ENCODE data around the gene LRRTM4. TPM values are rescaled to one million over a fixed set of nuclear protein-coding genes. Genes with fewer than 3 reads are reported as not detected.

The LRRTM4 gene
- polyA plus RNA-seq, 1 experiment, result not detected

- Histone ChIP-seq H3K4me3 (ENCODE audit: low read depth, low read length) (no peak overlapping the region), H3K36me3 (ENCODE audit: control insufficient read depth, insufficient read depth, low read length) (no peaks in the 10 kb centered on the region), H3K27me3 (ENCODE audit: control insufficient read depth, insufficient read depth, low read length) (no peaks in the 10 kb centered on the region)
- CTCF ChIA-PET, result no interaction called here
- POLR2A ChIA-PET, result no interaction called here
- DNase-seq (ENCODE audit: low read depth), result no peak
- TF ChIP-seq, protein P1, sequence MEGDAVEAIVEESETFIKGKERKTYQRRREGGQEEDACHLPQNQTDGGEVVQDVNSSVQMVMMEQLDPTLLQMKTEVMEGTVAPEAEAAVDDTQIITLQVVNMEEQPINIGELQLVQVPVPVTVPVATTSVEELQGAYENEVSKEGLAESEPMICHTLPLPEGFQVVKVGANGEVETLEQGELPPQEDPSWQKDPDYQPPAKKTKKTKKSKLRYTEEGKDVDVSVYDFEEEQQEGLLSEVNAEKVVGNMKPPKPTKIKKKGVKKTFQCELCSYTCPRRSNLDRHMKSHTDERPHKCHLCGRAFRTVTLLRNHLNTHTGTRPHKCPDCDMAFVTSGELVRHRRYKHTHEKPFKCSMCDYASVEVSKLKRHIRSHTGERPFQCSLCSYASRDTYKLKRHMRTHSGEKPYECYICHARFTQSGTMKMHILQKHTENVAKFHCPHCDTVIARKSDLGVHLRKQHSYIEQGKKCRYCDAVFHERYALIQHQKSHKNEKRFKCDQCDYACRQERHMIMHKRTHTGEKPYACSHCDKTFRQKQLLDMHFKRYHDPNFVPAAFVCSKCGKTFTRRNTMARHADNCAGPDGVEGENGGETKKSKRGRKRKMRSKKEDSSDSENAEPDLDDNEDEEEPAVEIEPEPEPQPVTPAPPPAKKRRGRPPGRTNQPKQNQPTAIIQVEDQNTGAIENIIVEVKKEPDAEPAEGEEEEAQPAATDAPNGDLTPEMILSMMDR (IDR thresholded peaks at IDR 0.05; ENCODE audit: insufficient read depth, low read depth, low read length), result no peak
Observed at GRCh38 chr2:77001895-77002294, 520.3 kb downstream of the LRRTM4 start.

GRCh38 chr2:76998704-76999103 is 523.5 kb downstream of the LRRTM4 start:
- DNase-seq (ENCODE audit: low read depth), result no peak
- ChIA-PET POLR2A (no interaction called here), CTCF (no interaction called here)

GRCh38 chr2:76998152-76998551 is 524.0 kb downstream of the LRRTM4 start:
- CTCF ChIA-PET, result no interaction called here
- no peaks in the 10 kb centered on the region for H3K36me3 ChIP-seq (ENCODE audit: control insufficient read depth, insufficient read depth, low read length)
- no peak for DNase-seq (ENCODE audit: low read depth)
- POLR2A ChIA-PET, result no interaction called here
- TF ChIP-seq, protein P1 (IDR thresholded peaks at IDR 0.05; ENCODE audit: insufficient read depth, low read depth, low read length), result no peak
- H3K4me3 ChIP-seq (ENCODE audit: low read depth, low read length), result no peak overlapping the region
- H3K27me3 ChIP-seq (ENCODE audit: control insufficient read depth, insufficient read depth, low read length), result no peaks in the 10 kb centered on the region

More at GRCh38 chr2:76998704-76999103, 523.5 kb downstream of the LRRTM4 start:
- Histone ChIP-seq H3K4me3 (ENCODE audit: low read depth, low read length) (no peak overlapping the region), H3K36me3 (ENCODE audit: control insufficient read depth, insufficient read depth, low read length) (no peaks in the 10 kb centered on the region), H3K27me3 (ENCODE audit: control insufficient read depth, insufficient read depth, low read length) (no peaks in the 10 kb centered on the region)
- TF ChIP-seq, protein P1 (IDR thresholded peaks at IDR 0.05; ENCODE audit: insufficient read depth, low read depth, low read length), result no peak

DNA sequence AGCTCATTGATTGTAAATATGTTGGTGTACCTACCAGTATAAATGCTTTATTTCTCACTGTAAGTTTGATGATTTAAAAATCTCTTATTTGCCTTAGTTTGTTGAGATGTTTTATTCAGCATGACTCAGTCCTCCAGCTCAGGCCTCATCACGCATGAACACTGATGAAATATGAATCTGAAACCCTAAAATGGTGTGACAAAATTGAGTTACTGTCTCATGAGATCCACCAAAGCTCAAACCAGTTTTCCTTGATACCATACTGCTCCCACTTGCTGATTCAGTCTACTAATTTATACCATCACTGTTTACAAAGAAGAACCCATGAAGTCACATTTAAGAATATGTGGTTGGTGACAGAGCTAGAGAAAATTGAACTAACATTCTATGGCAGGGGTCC is 524.9 kb downstream of the LRRTM4 start:
- no peak overlapping the region for H3K4me3 ChIP-seq (ENCODE audit: low read depth, low read length)
- H3K36me3 ChIP-seq (ENCODE audit: control insufficient read depth, insufficient read depth, low read length), result no peaks in the 10 kb centered on the region
- CTCF ChIA-PET, result interaction anchor here (1.1 kb wide), 1 partner anchor 9 kb away, joined by 3 read pairs; no protein-coding TSS in a partner anchor
- no peak for DNase-seq (ENCODE audit: low read depth)
- TF ChIP-seq, protein P1 (IDR thresholded peaks at IDR 0.05; ENCODE audit: insufficient read depth, low read depth, low read length), result no peak
- no peaks in the 10 kb centered on the region for H3K27me3 ChIP-seq (ENCODE audit: control insufficient read depth, insufficient read depth, low read length)
- POLR2A ChIA-PET, result no interaction called here

- no peaks in the 10 kb centered on the region for H3K27me3 ChIP-seq (ENCODE audit: control insufficient read depth, insufficient read depth, low read length)
- no peak for DNase-seq (ENCODE audit: low read depth)
- no peak overlapping the region for H3K4me3 ChIP-seq (ENCODE audit: low read depth, low read length)
- H3K36me3 ChIP-seq (ENCODE audit: control insufficient read depth, insufficient read depth, low read length), result no peaks in the 10 kb centered on the region
- ChIA-PET CTCF (no interaction called here), POLR2A (no interaction called here)
- TF ChIP-seq, protein P1 (IDR thresholded peaks at IDR 0.05; ENCODE audit: insufficient read depth, low read depth, low read length), result no peak
Observed at GRCh38 chr2:76985387-76986136, 536.6 kb downstream of the LRRTM4 start.

All from BJ (cell line).